GM18519 (cell line): ENCODE data around the gene IRF9.

ENCODE experiments used
- ATAC-seq: cut with Tn5 transposase; IDR thresholded peaks from one replicate; pipeline ENCODE4 v1.9.1; 2021; ENCODE audit warnings: mild to moderate bottlenecking, moderate library complexity; ENCODE audit not compliant: unreplicated experiment, low FRiP score

IRF9 gene

GRCh38 chr14:24212924-24213865 is 52.1 kb downstream of the IRF9 start, which contains the start of gene CHMP4A:
Gene CHMP4A, minus strand, starts transcription at chr14:24213488. Its CDS starts 49 bp downstream, at chr14:24213439.
- ATAC-seq, result peak; percentile 61

GRCh38 chr14:24213866-24214662 is 53.0 kb downstream of the IRF9 start:
- ATAC-seq, result no peak

DNA sequence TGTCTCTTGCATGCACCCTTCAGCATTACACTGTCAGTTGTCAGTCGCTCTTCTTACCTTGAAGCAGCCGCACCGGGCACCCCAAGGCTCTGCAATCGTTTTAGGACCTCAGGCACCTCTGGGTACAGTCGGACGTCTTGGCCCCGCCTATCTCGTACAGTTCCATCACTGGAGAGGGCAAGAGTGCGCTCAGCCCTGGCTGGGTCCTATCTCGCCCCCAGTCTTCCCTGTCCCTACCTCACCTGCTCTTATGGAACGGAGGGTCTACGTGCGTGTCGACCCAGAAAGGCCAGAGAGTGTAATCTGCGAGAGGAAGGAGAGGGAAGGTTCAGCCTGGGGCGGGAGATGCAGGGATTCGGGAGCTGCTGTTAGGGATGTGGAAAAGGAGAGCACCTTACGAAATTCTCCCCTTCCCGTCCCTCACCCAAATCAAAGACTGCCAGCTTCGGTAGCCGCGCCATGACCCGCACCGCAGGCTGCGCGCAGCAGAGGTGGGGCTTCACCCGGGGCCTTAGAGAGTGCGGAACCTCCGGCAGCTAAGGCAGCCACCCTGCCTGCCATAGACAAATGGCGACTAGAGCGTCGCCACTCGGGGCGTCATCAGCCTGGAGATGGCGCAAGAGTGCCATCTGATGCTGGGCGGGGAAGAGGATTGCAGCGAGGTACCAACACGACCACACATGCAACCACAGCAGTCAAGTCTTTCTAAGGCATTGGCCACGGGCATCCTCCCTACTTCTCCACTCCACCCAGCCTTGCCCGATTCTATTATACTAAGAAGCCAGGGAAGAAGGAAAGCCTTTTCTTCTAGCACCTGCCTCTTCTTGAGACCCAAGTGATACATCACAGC is 54.7 kb downstream of the IRF9 start, which contains the start of gene MDP1:
Gene MDP1, minus strand, starts transcription at position 572 of the 850 bp plus-strand sequence. Its CDS starts 111 bp downstream, at position 461.
- ATAC-seq, result peak; percentile 51
